Measurements from ENCODE around the gene RND3.

Gene RND3

GRCh38 chr2:150426724-150427123 is 60.7 kb downstream of the RND3 start:
- no peak overlapping the region for H3K27ac ChIP-seq (ENCODE audit: insufficient read depth, low read depth, low read length, poor library complexity, severe bottlenecking)
- no peaks in the 10 kb centered on the region for H3K27me3 ChIP-seq (ENCODE audit: control insufficient read depth, insufficient read depth, low read length, poor library complexity, severe bottlenecking)
- H3K9me3 ChIP-seq (ENCODE audit: control insufficient read depth, low read length): no peaks in the 10 kb centered on the region
- H3K4me3 ChIP-seq (ENCODE audit: insufficient read depth, low read depth, low read length): no peak overlapping the region
- 78 to 91% methylated on average over 4 of the region's 4 CpGs for WGBS, 2 experiments
- peaks cover 5% of the 10 kb centered on the region for H3K4me1 ChIP-seq (ENCODE audit: control insufficient read depth, insufficient read depth, low read length)
- H3K36me3 ChIP-seq (ENCODE audit: control insufficient read depth, insufficient read depth, low read length): no peaks in the 10 kb centered on the region

DNA sequence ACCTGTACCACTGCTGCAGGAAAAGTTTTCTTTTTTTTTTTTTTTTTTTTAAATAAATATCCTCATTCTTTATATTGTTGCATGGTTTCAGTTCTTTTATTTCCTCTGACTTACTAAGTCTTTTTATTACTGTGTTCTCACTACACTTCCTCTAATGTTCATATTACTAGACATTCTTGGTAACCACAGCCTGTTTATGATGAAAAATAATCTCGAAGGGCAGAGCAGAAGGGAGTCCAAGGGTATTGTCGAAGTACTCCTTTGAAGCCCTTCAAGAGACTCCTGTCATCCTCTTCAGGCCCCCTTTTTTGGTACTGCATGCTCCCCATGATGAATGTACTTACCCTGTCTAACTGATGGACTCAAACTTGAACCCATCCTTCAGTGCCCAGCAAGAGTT is 61.2 kb downstream of the RND3 start:
- H3K4me3 ChIP-seq (ENCODE audit: insufficient read depth, low read depth, low read length): no peak overlapping the region
- no peaks in the 10 kb centered on the region for H3K27me3 ChIP-seq (ENCODE audit: control insufficient read depth, insufficient read depth, low read length, poor library complexity, severe bottlenecking)
- H3K4me1 ChIP-seq (ENCODE audit: control insufficient read depth, insufficient read depth, low read length): peaks cover 5% of the 10 kb centered on the region
- H3K9me3 ChIP-seq (ENCODE audit: control insufficient read depth, low read length): no peaks in the 10 kb centered on the region
- no peak overlapping the region for H3K27ac ChIP-seq (ENCODE audit: insufficient read depth, low read depth, low read length, poor library complexity, severe bottlenecking)
- WGBS, 2 experiments: 89 to 94% methylated on average over 2 of the region's 2 CpGs
- no peaks in the 10 kb centered on the region for H3K36me3 ChIP-seq (ENCODE audit: control insufficient read depth, insufficient read depth, low read length)

GRCh38 chr2:150425121-150425955 is 62.1 kb downstream of the RND3 start:
- no peak overlapping the region for H3K4me3 ChIP-seq (ENCODE audit: insufficient read depth, low read depth, low read length)
- no peak overlapping the region for H3K27ac ChIP-seq (ENCODE audit: insufficient read depth, low read depth, low read length, poor library complexity, severe bottlenecking)

DNA sequence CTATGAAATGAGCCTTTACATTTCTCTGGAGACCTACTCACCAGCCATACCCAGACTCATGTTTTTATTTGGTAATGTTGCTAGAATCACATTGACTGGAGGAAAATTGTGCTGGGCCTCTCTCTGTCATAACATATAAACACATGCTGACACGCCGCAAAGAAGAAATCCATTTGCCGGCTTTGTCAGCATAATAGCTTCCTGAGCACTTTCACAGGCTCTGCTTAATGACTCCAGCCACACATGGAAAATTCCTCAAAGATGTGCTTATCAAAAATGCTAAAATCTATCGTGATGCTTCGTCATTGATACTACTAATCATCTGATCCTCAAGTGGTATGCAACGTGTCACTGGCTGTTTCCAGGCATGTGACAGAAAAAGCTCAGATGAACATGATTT is 63.1 kb downstream of the RND3 start:
- no peak overlapping the region for H3K27ac ChIP-seq (ENCODE audit: insufficient read depth, low read depth, low read length, poor library complexity, severe bottlenecking)
- H3K4me1 ChIP-seq (ENCODE audit: control insufficient read depth, insufficient read depth, low read length): peaks cover 5% of the 10 kb centered on the region
- H3K36me3 ChIP-seq (ENCODE audit: control insufficient read depth, insufficient read depth, low read length): no peaks in the 10 kb centered on the region
- H3K4me3 ChIP-seq (ENCODE audit: insufficient read depth, low read depth, low read length): no peak overlapping the region
- WGBS, 2 experiments: 94 to 98% methylated on average over 6 of the region's 6 CpGs
- no peaks in the 10 kb centered on the region for H3K27me3 ChIP-seq (ENCODE audit: control insufficient read depth, insufficient read depth, low read length, poor library complexity, severe bottlenecking)
- no peaks in the 10 kb centered on the region for H3K9me3 ChIP-seq (ENCODE audit: control insufficient read depth, low read length)

More at GRCh38 chr2:150425121-150425955, 62.1 kb downstream of the RND3 start:
- Histone ChIP-seq H3K27me3 (ENCODE audit: control insufficient read depth, insufficient read depth, low read length, poor library complexity, severe bottlenecking) (no peaks in the 10 kb centered on the region), H3K36me3 (ENCODE audit: control insufficient read depth, insufficient read depth, low read length) (no peaks in the 10 kb centered on the region), H3K9me3 (ENCODE audit: control insufficient read depth, low read length) (no peaks in the 10 kb centered on the region), H3K4me1 (ENCODE audit: control insufficient read depth, insufficient read depth, low read length) (peaks cover 5% of the 10 kb centered on the region)
- 73 to 80% methylated on average over 22 of the region's 22 CpGs for WGBS, 2 experiments

- Histone ChIP-seq H3K27me3 (ENCODE audit: control insufficient read depth, insufficient read depth, low read length, poor library complexity, severe bottlenecking) (no peaks in the 10 kb centered on the region), H3K4me3 (ENCODE audit: insufficient read depth, low read depth, low read length) (no peak overlapping the region), H3K9me3 (ENCODE audit: control insufficient read depth, low read length) (no peaks in the 10 kb centered on the region), H3K4me1 (ENCODE audit: control insufficient read depth, insufficient read depth, low read length) (peaks cover 5% of the 10 kb centered on the region), H3K27ac (ENCODE audit: insufficient read depth, low read depth, low read length, poor library complexity, severe bottlenecking) (no peak overlapping the region), H3K36me3 (ENCODE audit: control insufficient read depth, insufficient read depth, low read length) (no peaks in the 10 kb centered on the region)
Measured at GRCh38 chr2:150421126-150421651, 66.3 kb downstream of the RND3 start.

DNA sequence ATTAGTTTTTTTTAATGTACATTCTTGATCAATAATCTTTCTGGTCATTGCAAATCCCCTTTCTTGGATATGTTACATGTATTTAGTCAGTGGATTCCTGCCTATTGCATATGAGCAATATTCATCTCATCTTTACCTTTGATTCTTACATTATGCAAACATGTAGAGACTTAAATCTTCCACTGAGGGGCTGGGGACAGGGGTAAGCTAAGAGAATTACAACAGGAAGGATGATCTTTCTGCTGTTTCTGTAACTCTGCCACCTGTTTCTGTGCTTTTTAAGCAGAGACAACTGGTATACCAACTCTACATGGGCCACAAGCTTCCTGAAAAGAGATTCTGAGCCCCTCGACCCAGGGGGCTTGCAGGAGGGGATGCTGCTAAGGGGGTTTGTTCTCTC is 68.6 kb downstream of the RND3 start:
- H3K4me3 ChIP-seq (ENCODE audit: insufficient read depth, low read depth, low read length): no peak overlapping the region
- 100% methylated on average over 1 of the region's 1 CpG; no CpG with 5 or more reads in 1 of the 2 experiments for WGBS, 2 experiments
- H3K36me3 ChIP-seq (ENCODE audit: control insufficient read depth, insufficient read depth, low read length): no peaks in the 10 kb centered on the region
- no peaks in the 10 kb centered on the region for H3K4me1 ChIP-seq (ENCODE audit: control insufficient read depth, insufficient read depth, low read length)
- no peaks in the 10 kb centered on the region for H3K27me3 ChIP-seq (ENCODE audit: control insufficient read depth, insufficient read depth, low read length, poor library complexity, severe bottlenecking)
- H3K27ac ChIP-seq (ENCODE audit: insufficient read depth, low read depth, low read length, poor library complexity, severe bottlenecking): no peak overlapping the region
- no peaks in the 10 kb centered on the region for H3K9me3 ChIP-seq (ENCODE audit: control insufficient read depth, low read length)
